GM18511 (cell line): ENCODE results near the gene GIPR.
"Not testable (repeated sequence)": the region's sequence is repeated elsewhere in the genome, so short reads cannot be mapped to it uniquely, and the experiment has no call there.

ENCODE experiments used
- ATAC-seq: cut with Tn5 transposase; IDR thresholded peaks from one replicate; pipeline ENCODE4 v1.9.1; 2021; ENCODE audit warnings: mild to moderate bottlenecking, moderate library complexity; ENCODE audit not compliant: unreplicated experiment

The GIPR gene

GRCh38 chr19:45667620-45668341 lies at the start of gene GIPR:
Gene GIPR, plus strand, starts transcription at chr19:45668221. Its CDS starts 1,300 bp downstream, at chr19:45669521.
- no peak for ATAC-seq

- no peak for ATAC-seq
Measured at GRCh38 chr19:45621389-45621788, 46.6 kb upstream of the GIPR start.

GRCh38 chr19:45621976-45622503 lies 46.0 kb upstream of the GIPR start:
- ATAC-seq: no peak

GRCh38 chr19:45623984-45624383 lies 44.0 kb upstream of the GIPR start:
- ATAC-seq: no peak

GRCh38 chr19:45628219-45628618 lies 39.8 kb upstream of the GIPR start:
- ATAC-seq: not testable (repeated sequence)

- ATAC-seq: no peak
Measured at GRCh38 chr19:45629704-45630103, 38.3 kb upstream of the GIPR start.

- ATAC-seq: no peak
Measured at GRCh38 chr19:45630463-45630862, 37.6 kb upstream of the GIPR start.

GRCh38 chr19:45632468-45633196 lies 35.4 kb upstream of the GIPR start:
- ATAC-seq: no peak

GRCh38 chr19:45636275-45636674 lies 31.7 kb upstream of the GIPR start:
- ATAC-seq: no peak

GRCh38 chr19:45636902-45637301 lies 31.1 kb upstream of the GIPR start:
- no peak for ATAC-seq

GRCh38 chr19:45637890-45638667 lies 29.9 kb upstream of the GIPR start:
- ATAC-seq: no peak

- no peak for ATAC-seq
Measured at GRCh38 chr19:45638930-45639729, 28.9 kb upstream of the GIPR start, which contains the start of gene EML2. Gene EML2, minus strand, starts transcription at chr19:45639397. Its CDS starts 21 bp downstream, at chr19:45639376.

GRCh38 chr19:45640849-45641273 lies 27.2 kb upstream of the GIPR start:
- no peak for ATAC-seq

GRCh38 chr19:45641274-45642105 lies 26.5 kb upstream of the GIPR start:
- ATAC-seq: peak; percentile 40

GRCh38 chr19:45643024-45643926 lies 24.7 kb upstream of the GIPR start:
- no peak for ATAC-seq

- ATAC-seq: no peak
Measured at GRCh38 chr19:45643927-45644771, 23.9 kb upstream of the GIPR start.

GRCh38 chr19:45645068-45645630 lies 22.9 kb upstream of the GIPR start:
- ATAC-seq: no peak
